GM10266 (cell line): ENCODE data around the gene BSG.
A peak's percentile ranks its signal among the peaks of the same experiment; 100 is the strongest.

Experiments used
- DNase-seq: peaks from one replicate; pipeline ENCODE4 v3.0.0; 2012; ENCODE audit errors: extremely low spot score
- CTCF ChIP-seq: IDR thresholded peaks from 2 replicates; pipeline ENCODE4 v1.5.1; 2012; ENCODE audit warnings: mild to moderate bottlenecking, low read depth; ENCODE audit not compliant: control insufficient read depth, insufficient read depth; ENCODE audit errors: missing control alignments

Gene BSG

GRCh38 chr19:570251-570686 is 2.1 kb upstream of the BSG start:
- no peak for TF ChIP-seq CTCF

GRCh38 chr19:570937-571565 is 1.3 kb upstream of the BSG start:
- no peak for TF ChIP-seq CTCF
- DNase-seq: peak; percentile 68

More at GRCh38 chr19:570251-570686, 2.1 kb upstream of the BSG start:
- no peak for DNase-seq

GRCh38 chr19:571566-571974 is 826 bp upstream of the BSG start:
- no peak for TF ChIP-seq CTCF

GRCh38 chr19:572743-573518 is 535 bp downstream of the BSG start:
- no peak for TF ChIP-seq CTCF
- peak; percentile 74 for DNase-seq

More at GRCh38 chr19:571566-571974, 826 bp upstream of the BSG start:
- no peak for DNase-seq

- no peak for TF ChIP-seq CTCF
- no peak for DNase-seq
Measured at GRCh38 chr19:573519-573825, 1.1 kb downstream of the BSG start.

GRCh38 chr19:574658-575526 is 2.5 kb downstream of the BSG start:
- TF ChIP-seq CTCF: peak; percentile 5
- peak; percentile 78 for DNase-seq
